Measurements from ENCODE around the gene PPP2R2C.

DNA sequence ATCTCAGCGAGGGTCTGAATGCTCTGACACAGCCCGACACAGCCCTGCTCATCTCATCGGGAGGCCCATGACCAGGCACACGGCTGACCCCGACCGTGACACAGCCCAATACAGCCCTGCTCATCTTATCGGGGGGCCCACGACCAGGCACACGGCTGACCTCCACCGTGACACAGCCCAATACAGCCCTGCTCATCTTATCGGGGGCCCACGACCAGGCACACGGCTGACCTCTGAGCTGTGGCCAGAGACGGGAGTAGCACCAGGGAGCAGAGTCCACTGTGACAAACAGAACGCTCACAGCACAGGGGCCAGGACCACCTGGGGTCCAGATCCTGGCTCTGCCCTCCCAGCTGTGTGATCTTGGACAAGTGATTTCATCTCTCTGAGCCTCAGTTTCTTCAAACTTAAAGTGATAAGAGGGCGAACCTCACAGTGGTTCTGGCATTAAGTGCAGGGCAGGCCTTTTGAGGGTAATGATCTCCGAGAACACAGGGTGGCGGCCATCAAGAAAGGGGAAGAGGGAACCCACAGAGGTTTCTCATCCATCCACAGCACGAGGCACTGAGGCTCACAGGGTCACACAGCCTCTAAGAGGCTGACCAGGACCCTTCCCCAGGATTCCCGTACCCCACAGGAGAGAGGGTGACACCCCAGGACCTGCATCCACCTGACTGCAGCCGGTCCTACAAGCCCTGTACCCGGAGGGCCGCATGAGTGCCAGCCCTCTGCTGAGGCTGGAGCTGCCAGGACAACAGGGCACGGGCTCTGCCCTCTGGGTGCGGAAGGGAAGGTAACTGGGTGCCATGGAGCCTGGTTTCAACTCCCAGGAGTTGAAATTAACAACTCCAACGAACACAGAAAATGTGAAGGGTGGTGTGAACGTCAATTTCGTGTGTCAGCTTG, 142.7 kb downstream of the PPP2R2C start:
- TF ChIP-seq, protein P1, sequence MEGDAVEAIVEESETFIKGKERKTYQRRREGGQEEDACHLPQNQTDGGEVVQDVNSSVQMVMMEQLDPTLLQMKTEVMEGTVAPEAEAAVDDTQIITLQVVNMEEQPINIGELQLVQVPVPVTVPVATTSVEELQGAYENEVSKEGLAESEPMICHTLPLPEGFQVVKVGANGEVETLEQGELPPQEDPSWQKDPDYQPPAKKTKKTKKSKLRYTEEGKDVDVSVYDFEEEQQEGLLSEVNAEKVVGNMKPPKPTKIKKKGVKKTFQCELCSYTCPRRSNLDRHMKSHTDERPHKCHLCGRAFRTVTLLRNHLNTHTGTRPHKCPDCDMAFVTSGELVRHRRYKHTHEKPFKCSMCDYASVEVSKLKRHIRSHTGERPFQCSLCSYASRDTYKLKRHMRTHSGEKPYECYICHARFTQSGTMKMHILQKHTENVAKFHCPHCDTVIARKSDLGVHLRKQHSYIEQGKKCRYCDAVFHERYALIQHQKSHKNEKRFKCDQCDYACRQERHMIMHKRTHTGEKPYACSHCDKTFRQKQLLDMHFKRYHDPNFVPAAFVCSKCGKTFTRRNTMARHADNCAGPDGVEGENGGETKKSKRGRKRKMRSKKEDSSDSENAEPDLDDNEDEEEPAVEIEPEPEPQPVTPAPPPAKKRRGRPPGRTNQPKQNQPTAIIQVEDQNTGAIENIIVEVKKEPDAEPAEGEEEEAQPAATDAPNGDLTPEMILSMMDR (conservative IDR thresholded peaks at IDR 0.05; ENCODE audit: low read depth, low read length), result no peak
- TF ChIP-seq CHD1 (IDR thresholded peaks at IDR 0.05; ENCODE audit: low read depth, low read length) (no peak), SMC3 (IDR thresholded peaks at IDR 0.05; ENCODE audit: low read depth, low read length) (no peak), POLR2A (IDR thresholded peaks at IDR 0.05; ENCODE audit: low read depth, low read length) (no peak), MXI1 (IDR thresholded peaks at IDR 0.05; ENCODE audit: borderline replicate concordance, low read depth, low read length) (no peak), MAFK (IDR thresholded peaks at IDR 0.05; ENCODE audit: low read depth, low read length) (no peak), CEBPB (IDR thresholded peaks at IDR 0.05; ENCODE audit: low read depth, low read length) (no peak)

Data from IMR-90 (cell line).